Activated CD8-positive, alpha-beta memory T cell treated with anti-CD3 and anti-CD28 coated beads, Interleukin-2, amount 50 U/mL, for 1 hour (primary cell): ENCODE results near the gene STOX2.
"Not testable (repeated sequence)": the region's sequence is repeated elsewhere in the genome, so short reads cannot be mapped to it uniquely, and the experiment has no call there.

Experiments used
- DNase-seq: peaks from one replicate; pipeline ENCODE4 v3.0.0-alpha.2; 2020; ENCODE audit errors: extremely low read depth

The STOX2 gene

GRCh38 chr4:184021389-184021788 lies 116.3 kb downstream of the STOX2 start:
- DNase-seq: no peak

GRCh38 chr4:184022679-184023383 lies 117.7 kb downstream of the STOX2 start:
- DNase-seq: no peak

- no peak for DNase-seq
Observed at GRCh38 chr4:184024637-184025036, 119.5 kb downstream of the STOX2 start.

GRCh38 chr4:184028561-184029374 lies 123.7 kb downstream of the STOX2 start:
- no peak for DNase-seq

GRCh38 chr4:184030036-184030435 lies 124.9 kb downstream of the STOX2 start:
- no peak for DNase-seq

- no peak for DNase-seq
Observed at GRCh38 chr4:184030764-184031163, 125.7 kb downstream of the STOX2 start.

GRCh38 chr4:184032091-184032490 lies 127.0 kb downstream of the STOX2 start:
- DNase-seq: no peak

GRCh38 chr4:184039963-184040383 lies 134.9 kb downstream of the STOX2 start:
- DNase-seq: no peak

GRCh38 chr4:184041156-184041555 lies 136.0 kb downstream of the STOX2 start:
- no peak for DNase-seq

GRCh38 chr4:184046148-184046547 lies 141.0 kb downstream of the STOX2 start:
- DNase-seq: no peak

- not testable (repeated sequence) for DNase-seq
Observed at GRCh38 chr4:184051262-184051661, 146.2 kb downstream of the STOX2 start.

- DNase-seq: no peak
Observed at GRCh38 chr4:184052616-184053015, 147.5 kb downstream of the STOX2 start.

- no peak for DNase-seq
Observed at GRCh38 chr4:184053434-184053833, 148.3 kb downstream of the STOX2 start.

- DNase-seq: no peak
Observed at GRCh38 chr4:184056877-184057276, 151.8 kb downstream of the STOX2 start.

- no peak for DNase-seq
Observed at GRCh38 chr4:184058026-184058425, 152.9 kb downstream of the STOX2 start.

GRCh38 chr4:184059099-184059498 lies 154.0 kb downstream of the STOX2 start:
- no peak for DNase-seq

GRCh38 chr4:184061582-184061981 lies 156.5 kb downstream of the STOX2 start:
- no peak for DNase-seq

GRCh38 chr4:184062769-184063168 lies 157.7 kb downstream of the STOX2 start:
- no peak for DNase-seq

GRCh38 chr4:184064877-184065276 lies 159.8 kb downstream of the STOX2 start:
- DNase-seq: no peak

- DNase-seq: no peak
Observed at GRCh38 chr4:184066584-184067300, 161.6 kb downstream of the STOX2 start.

- no peak for DNase-seq
Observed at GRCh38 chr4:184067931-184068554, 162.9 kb downstream of the STOX2 start.
